HG03439 (cell line): ENCODE data around the gene TRIM32.

Experiments used
- ATAC-seq: cut with Tn5 transposase; IDR thresholded peaks from one replicate; pipeline ENCODE4 v1.9.1; 2021; ENCODE audit warnings: mild to moderate bottlenecking, moderate library complexity; ENCODE audit not compliant: unreplicated experiment

TRIM32 gene

GRCh38 chr9:116750510-116750909, 63.4 kb downstream of the TRIM32 start:
- ATAC-seq: no peak
